Stimulated activated CD8-positive, alpha-beta memory T cell treated with anti-CD3 and anti-CD28 coated beads, Interleukin-12 subunit alpha, Interleukin-12 subunit beta, amount 100 ng/mL, for 24 hours (primary cell): Measurements from ENCODE around the gene HMCN1.
"Not testable (repeated sequence)": the region's sequence is repeated elsewhere in the genome, so short reads cannot be mapped to it uniquely, and the experiment has no call there.

Experiments
- DNase-seq: peaks from one replicate; pipeline ENCODE4 v3.0.0-alpha.2; 2020; ENCODE audit errors: extremely low read depth

The HMCN1 gene

DNA sequence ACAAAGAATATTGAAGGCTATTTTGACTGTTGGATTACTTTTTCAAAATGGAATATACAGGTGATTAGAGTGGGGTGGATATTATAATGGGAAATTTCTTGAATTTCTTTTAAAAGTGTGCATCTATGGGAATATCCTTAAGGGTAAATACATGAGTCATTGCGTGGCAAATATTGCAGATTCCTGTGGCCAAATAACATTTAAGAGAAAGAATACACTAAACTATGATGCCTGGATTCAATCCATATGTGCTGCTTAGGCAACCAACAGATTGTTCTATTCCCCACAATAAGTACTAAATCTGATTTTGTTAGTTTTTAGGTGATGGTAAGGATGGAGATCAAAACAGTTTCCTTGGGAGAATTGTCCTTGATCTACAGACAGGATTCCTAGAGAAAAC lies 119.5 kb downstream of the HMCN1 start:
- no peak for DNase-seq

DNA sequence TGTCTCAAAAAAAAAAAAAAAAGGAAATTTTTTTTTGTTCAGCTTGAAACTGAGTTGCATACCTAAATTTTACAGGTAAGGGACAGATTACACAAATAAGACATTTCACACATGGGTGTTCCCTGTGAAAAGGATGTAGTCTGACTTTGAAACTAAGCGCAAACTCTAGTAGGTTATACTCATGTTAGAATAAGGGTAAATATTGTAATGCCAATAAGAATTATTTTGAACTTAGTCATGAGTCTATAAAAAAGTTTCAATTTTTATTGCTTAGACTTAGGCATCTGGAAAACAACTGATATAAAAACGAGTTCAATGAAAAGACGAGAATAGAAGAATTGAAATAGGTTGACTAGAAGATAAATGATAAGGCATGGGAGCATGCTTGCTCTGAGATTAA lies 122.3 kb downstream of the HMCN1 start:
- DNase-seq = no peak

DNA sequence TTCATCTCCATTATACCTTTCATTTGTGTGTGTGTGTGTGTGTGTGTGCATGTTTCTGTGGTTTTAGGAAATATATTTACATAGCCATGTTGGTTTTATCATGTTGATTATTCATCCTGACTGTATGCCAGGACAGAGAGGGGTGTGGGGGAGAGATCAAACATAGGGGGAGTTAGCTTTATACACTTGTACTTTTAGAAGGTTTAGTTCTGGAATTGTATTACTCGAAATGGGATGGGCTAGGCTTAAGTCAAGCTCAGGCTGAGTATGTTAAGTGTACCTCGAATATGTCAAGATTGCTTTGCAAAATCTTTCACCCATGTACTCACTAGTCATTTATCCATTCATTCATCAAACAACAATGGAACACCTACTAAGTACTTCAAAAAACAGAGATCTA lies 123.3 kb downstream of the HMCN1 start:
- no peak for DNase-seq

GRCh38 chr1:185860311-185860710 lies 126.1 kb downstream of the HMCN1 start:
- no peak for DNase-seq

GRCh38 chr1:185860859-185861258 lies 126.7 kb downstream of the HMCN1 start:
- DNase-seq = no peak

GRCh38 chr1:185861630-185862029 lies 127.4 kb downstream of the HMCN1 start:
- no peak for DNase-seq

- no peak for DNase-seq
Measured at GRCh38 chr1:185862235-185862634, 128.0 kb downstream of the HMCN1 start.

GRCh38 chr1:185864331-185864730 lies 130.1 kb downstream of the HMCN1 start:
- DNase-seq = no peak

- no peak for DNase-seq
Measured at GRCh38 chr1:185864889-185865517, 130.8 kb downstream of the HMCN1 start.

GRCh38 chr1:185869590-185869989 lies 135.4 kb downstream of the HMCN1 start:
- no peak for DNase-seq

GRCh38 chr1:185871627-185872150 lies 137.5 kb downstream of the HMCN1 start:
- DNase-seq = no peak

DNA sequence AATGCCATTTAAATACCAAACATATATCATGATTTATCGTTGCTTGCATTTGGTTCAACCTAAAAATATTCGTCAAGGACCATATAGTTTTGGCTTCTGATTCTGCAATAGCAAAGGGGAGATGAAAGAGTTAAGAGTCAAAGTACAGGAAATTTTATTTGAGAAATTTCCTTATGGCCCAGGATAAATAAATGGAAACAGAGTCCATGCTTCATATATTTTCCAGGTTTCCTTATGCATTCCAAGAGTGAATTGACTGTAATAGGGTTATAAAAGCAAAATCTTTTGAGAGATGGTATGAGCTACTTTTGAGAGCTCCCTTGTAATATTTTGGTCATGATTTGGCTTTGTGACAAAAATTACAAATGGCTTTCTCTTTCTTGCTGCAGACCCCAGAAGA lies 140.1 kb downstream of the HMCN1 start:
- DNase-seq = no peak

- no peak for DNase-seq
Measured at GRCh38 chr1:185880330-185880729, 146.1 kb downstream of the HMCN1 start.

- no peak for DNase-seq
Measured at GRCh38 chr1:185880779-185881333, 146.7 kb downstream of the HMCN1 start.

DNA sequence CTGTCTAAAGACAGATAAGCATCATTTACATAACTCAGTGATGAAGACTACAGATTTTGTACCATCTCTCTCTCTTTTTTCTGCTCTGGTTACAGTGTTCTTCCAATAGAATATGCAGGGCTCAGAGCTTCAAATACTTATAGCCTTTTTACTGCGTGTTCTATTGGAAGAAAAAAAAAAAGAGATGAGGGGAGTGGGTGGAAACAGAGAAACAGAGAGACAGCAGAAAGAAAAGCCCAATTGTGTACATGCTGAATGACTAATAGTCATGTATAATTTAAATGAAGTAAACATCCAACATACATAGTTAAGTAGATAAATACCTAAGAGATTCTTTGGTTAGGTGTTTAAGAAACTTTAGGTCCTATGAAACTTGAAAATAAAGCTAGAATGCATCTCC lies 151.9 kb downstream of the HMCN1 start:
- DNase-seq = no peak

DNA sequence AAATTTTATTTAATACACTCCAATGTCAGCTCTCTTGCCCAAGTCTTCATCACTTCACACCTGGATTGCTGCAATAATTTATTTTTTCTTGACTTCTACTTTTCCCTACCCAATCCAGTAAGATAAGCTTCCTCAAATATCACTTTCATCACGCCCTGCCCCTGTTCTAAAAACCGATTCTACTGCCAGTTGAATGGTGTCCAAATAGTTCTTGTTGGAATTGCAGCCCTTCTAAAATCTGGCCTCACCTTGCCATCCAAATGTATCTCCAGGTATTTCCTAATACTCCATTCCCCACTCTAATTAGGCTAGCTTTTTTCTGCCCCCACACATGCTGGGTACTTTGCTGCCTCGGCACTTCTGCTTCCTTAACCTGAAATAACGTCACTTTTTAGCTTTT lies 152.5 kb downstream of the HMCN1 start:
- no peak for DNase-seq

DNA sequence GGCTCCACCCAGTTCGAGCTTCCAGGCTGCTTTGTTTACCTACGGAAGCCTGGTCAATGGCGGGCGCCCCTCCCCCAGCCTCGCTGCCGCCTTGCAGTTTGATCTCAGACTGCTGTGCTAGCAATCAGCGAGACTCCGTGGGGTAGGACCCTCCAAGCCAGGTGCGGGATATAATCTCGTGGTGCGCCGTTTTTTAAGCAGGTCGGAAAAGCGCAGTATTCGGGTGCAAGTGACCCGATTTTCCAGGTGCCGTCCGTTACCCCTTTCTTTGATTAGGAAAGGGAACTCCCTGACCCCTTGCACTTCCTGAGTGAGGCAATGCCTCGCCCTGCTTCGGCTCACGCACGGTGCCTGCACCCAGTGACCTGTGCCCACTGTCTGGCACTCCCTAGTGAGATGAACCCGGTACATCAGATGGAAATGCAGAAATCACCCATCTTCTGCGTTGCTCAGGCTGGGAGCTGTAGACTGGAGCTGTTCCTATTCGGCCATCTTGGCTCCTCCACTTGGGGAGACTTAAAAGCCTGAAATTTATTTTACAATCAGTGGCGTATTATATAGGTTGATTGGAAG lies 158.7 kb downstream of the HMCN1 start:
- not testable (repeated sequence) for DNase-seq

- DNase-seq = no peak
Measured at GRCh38 chr1:185894791-185895190, 160.6 kb downstream of the HMCN1 start.

DNA sequence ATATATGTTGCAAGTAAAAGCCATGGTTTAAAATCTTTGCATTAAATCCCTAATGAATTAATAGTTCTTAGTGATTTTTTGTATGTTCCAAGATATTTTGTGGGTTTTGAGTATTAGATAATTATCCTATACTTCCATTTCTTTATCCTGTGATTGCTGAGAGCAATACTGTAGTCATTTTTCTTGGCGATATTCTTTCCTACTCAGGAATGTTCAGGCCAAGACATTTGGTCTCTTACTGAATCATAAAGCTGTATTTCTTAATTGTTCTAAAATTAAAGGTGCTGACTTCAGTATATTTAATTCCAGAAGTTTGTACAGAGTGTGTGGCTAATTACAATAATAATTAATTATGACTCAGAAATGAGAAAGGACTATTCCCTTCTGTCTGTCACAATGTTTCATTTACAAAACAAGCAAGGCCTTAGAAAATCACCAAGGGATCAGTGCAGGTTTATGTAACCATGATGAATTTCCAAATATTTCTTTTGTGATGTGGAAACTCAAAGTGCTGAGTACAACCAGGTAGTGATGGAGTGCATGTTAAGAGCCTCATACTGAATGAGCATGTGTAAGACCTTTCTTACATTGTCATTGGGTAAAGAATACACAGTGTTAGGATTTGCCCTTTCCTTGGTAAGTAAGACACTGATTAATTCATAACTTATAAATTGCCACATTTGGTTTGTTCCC lies 161.2 kb downstream of the HMCN1 start:
- DNase-seq = no peak

GRCh38 chr1:185896863-185897262 lies 162.7 kb downstream of the HMCN1 start:
- DNase-seq = no peak

- DNase-seq = no peak
Measured at GRCh38 chr1:185906186-185906585, 172.0 kb downstream of the HMCN1 start.

DNA sequence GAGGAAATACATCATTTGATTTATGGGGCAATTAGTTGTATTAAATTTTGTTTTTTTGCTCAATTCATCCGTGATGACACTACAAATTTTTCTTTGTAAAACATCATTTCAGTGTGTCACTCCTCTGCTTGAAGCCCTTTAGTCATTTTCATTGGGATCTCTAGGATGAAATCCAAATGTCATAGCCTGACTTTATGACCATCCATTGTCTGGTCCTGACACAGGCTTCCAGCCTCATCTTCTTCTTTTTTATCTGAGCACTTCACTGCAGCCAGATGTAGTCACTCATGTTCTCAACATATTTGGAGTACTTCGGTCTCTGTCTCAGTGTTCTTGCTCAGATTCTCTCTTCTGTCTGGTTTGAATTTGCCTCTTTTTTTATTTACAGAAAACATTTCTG lies 173.1 kb downstream of the HMCN1 start:
- DNase-seq = no peak

DNA sequence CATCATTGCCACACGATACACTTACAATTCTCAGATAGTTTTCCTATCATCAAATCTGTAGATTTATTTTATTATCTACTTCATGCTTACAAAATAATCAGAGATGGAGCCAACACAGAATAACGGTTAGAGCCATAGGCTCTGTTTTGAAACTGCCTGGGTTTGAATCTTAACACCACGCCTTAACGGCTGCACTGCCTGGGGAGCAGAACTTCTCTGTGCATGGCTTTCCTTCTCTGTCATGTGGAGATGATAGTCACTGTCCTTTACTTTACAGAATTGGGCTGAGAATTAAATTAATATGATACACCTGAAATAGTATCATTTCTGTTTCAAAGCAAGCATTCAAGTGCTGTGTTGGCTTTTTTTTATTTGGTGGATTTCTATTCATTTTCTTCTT lies 177.8 kb downstream of the HMCN1 start:
- no peak for DNase-seq
